GM18526 (cell line): ENCODE measurements around the gene CRHR1.

Experiments used
- POLR2A ChIP-seq: IDR thresholded peaks from 3 replicates; pipeline ENCODE4 v1.6.1; 2011; ENCODE audit not compliant: insufficient read length; ENCODE audit errors: extremely low read depth

Gene CRHR1

GRCh38 chr17:45784293-45784740, at the start of gene CRHR1:
TSS of gene CRHR1 (plus strand) at chr17:45784320. CDS start at chr17:45784545, 225 bp downstream.
- no peak for TF ChIP-seq POLR2A

- no peak for TF ChIP-seq POLR2A
Observed at GRCh38 chr17:45734598-45734997, 49.5 kb upstream of the CRHR1 start.

- no peak for TF ChIP-seq POLR2A
Observed at GRCh38 chr17:45735488-45735887, 48.6 kb upstream of the CRHR1 start.

- no peak for TF ChIP-seq POLR2A
Observed at GRCh38 chr17:45739786-45740185, 44.3 kb upstream of the CRHR1 start.

- TF ChIP-seq POLR2A = no peak
Observed at GRCh38 chr17:45740553-45741330, 43.4 kb upstream of the CRHR1 start.

GRCh38 chr17:45742251-45742650, 41.9 kb upstream of the CRHR1 start:
- TF ChIP-seq POLR2A = no peak

GRCh38 chr17:45743626-45744326, 40.3 kb upstream of the CRHR1 start:
- no peak for TF ChIP-seq POLR2A

GRCh38 chr17:45745601-45746494, 38.3 kb upstream of the CRHR1 start:
- no peak for TF ChIP-seq POLR2A

GRCh38 chr17:45747911-45748310, 36.2 kb upstream of the CRHR1 start:
- TF ChIP-seq POLR2A = no peak

- TF ChIP-seq POLR2A = no peak
Observed at GRCh38 chr17:45748731-45749310, 35.3 kb upstream of the CRHR1 start.

GRCh38 chr17:45749831-45750335, 34.2 kb upstream of the CRHR1 start:
- TF ChIP-seq POLR2A = no peak

GRCh38 chr17:45750779-45751440, 33.2 kb upstream of the CRHR1 start:
- TF ChIP-seq POLR2A = no peak

GRCh38 chr17:45751466-45751865, 32.7 kb upstream of the CRHR1 start:
- TF ChIP-seq POLR2A = no peak

GRCh38 chr17:45752246-45752645, 31.9 kb upstream of the CRHR1 start:
- no peak for TF ChIP-seq POLR2A
